NCI-H1048 (cell line): Measurements from ENCODE around the gene PALM2AKAP2.
"Not testable (repeated sequence)": the region's sequence is repeated elsewhere in the genome, so short reads cannot be mapped to it uniquely, and the experiment has no call there.

Experiments used
- DNase-seq: peaks from one replicate; lab custom pipeline; 2025; lab: John Stamatoyannopoulos, UW

PALM2AKAP2 gene

GRCh38 chr9:109805050-109805449 lies 25.1 kb downstream of the PALM2AKAP2 start:
- no peak for DNase-seq

DNA sequence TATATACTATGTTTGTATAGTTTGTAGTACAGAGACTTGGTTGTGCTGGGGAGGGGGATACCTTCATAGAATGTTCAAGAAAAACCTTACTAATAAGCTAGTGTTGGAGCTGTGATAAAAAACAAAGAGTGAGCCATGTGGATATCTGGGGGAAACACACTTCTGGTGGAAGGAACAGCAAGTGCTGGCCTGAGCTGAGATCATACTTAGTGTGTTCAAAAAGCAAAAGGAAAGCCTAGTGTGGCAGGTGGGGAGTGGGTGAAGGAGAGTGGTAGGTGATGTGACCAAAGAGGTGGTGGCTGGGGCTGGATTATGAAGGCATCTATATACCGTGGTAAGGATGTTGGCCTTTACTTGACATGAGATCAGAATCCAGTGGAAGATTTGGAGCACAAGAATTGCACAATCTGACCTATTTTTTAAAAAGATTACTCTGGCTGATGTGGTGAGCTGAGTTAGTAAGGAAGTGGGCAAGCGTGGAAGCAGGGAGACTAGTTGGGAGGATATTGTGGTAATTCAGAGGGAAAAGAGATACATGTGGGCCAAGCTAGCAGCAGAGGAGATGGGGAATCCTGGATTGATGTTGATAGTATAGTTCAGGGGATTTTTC lies 26.6 kb downstream of the PALM2AKAP2 start:
- DNase-seq, result no peak

GRCh38 chr9:109811876-109812275 lies 31.9 kb downstream of the PALM2AKAP2 start:
- DNase-seq, result no peak

DNA sequence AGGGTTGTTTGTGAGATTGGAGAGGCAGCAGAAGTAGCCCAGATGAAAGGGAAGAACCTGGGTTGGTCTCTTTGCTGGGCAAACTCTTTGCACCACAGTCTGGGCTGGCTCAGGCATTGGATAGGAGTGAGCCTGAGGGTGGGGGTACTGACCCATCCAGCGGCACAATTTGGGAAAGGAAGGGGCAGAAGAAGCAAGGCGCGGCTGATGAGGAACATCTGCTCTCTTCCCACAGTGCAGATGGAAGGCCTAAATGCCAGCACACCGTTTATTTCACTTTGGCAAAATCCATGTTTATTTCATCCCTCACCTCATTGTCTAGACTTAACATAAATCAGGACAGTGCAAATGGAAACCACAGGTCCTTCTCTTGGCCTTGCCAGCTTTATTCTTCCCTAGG lies 32.3 kb downstream of the PALM2AKAP2 start:
- DNase-seq, result no peak

GRCh38 chr9:109812818-109813281 lies 32.9 kb downstream of the PALM2AKAP2 start:
- DNase-seq, result no peak

DNA sequence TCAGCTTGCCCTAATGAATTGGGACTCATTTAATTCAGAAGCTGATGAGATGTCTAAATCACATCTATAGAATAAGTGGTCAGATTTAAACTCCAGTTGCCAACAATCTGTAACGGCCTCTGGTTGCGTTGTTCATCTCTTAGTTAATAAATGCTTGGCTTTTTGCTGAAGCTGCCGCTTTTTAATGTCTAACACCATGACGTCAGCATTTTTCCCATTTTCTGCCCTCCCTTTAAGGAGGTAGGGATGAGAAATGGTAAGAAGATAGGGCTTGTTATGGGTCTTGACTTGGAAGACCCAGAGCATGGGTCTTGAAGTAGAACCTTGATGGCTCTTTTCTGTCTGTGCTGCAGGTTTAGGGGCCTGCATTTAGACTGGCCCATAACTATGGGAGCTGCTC lies 33.3 kb downstream of the PALM2AKAP2 start:
- DNase-seq, result no peak

- DNase-seq, result no peak
Observed at GRCh38 chr9:109813829-109814228, 33.8 kb downstream of the PALM2AKAP2 start.

- DNase-seq, result no peak
Observed at GRCh38 chr9:109815366-109815947, 35.5 kb downstream of the PALM2AKAP2 start.

GRCh38 chr9:109816490-109816889 lies 36.5 kb downstream of the PALM2AKAP2 start:
- DNase-seq, result no peak

DNA sequence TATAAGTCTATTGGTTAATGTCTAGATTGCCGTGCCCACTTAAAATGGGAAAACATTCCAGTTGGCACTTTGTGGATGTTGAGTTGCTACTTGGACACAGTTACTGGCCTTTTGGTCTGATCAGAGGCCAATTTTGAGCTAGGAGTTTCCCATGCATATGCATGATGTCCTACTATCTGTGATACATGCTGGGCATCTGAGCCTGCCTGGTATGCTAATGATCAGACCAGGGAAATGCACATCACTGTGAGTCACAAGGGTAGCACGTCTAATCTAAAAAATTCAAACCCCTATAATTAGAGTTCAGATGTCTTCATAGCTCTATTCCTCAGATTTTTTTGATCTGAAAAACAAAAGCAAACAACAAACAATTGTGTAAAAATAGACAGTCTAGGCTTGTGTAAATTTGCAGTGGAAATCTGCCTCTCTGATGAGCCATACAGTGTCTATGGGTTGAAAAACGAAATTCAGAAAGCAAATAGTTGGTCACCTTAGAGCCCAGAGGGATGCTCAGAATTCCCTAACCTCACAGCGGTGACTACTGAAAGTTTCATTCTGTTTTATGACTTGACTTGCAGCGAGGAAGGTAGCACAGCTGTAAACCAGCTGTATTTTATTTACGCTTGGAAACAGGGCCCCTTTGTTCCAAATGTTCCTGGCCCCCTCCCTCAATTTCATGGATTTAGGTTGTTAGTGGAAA lies 37.3 kb downstream of the PALM2AKAP2 start:
- no peak for DNase-seq

GRCh38 chr9:109817846-109818472 lies 38.0 kb downstream of the PALM2AKAP2 start:
- DNase-seq, result peak; percentile 60

- DNase-seq, result no peak
Observed at GRCh38 chr9:109821711-109822110, 41.7 kb downstream of the PALM2AKAP2 start.

DNA sequence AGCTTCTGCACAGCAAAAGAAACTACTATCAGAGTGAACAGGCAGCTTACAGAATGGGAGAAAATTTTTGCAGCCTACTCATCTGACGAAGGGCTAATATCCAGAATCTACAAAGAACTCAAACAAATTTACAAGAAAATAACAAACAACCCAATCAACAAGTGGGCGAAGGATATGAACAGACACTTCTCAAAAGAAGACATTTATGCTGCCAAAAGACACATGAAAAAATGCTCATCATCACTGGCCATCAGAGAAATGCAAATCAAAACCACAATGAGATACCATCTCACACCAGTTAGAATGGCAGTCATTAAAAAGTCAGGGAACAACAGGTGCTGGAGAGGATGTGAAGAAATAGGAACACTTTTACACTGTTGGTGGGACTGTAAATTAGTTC lies 45.4 kb downstream of the PALM2AKAP2 start:
- DNase-seq, result not testable (repeated sequence)

DNA sequence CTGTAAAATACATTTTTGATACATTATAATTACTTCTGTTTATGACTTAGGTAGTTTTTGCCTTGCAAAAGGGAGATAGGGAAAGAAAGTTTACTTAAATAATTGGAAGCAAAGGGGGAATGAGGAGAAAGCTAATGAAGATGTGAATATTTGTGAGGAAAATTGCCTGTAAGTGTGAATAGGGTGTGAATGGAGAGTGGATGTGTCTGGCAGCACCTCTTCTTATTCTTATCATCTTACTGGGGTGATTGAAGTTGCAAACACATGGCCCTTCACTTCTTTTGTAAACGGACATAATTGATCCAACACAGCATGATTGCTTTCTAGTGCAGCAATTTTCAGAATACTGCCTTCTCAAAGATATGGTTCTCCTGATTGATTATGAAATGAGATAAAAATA lies 46.6 kb downstream of the PALM2AKAP2 start:
- DNase-seq, result no peak

DNA sequence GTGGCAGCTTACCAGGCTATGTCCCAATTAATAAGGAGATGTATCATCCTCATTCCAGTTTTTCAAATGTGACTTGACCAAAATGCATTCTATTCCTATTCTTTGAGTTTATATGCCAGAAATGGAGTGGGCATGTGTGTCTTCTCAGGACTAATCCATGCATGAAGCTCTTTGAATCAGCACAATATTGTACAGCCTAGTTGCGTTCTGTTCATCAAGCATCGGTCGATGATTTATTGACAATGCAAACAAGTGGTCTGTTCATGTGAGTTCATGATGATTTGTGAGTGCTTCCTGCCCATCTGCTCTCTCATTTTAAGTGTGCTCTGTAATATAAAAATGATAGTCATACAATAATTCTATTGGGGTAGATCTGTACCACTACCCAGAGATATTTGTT lies 48.3 kb downstream of the PALM2AKAP2 start:
- no peak for DNase-seq
